HG02970 (cell line): ENCODE results near the gene PLCH1.

Experiments used
- ATAC-seq: cut with Tn5 transposase; IDR thresholded peaks from one replicate; pipeline ENCODE4 v1.9.1; 2021; ENCODE audit warnings: mild to moderate bottlenecking, moderate library complexity, moderate number of reproducible peaks; ENCODE audit not compliant: unreplicated experiment, low FRiP score

The PLCH1 gene

DNA sequence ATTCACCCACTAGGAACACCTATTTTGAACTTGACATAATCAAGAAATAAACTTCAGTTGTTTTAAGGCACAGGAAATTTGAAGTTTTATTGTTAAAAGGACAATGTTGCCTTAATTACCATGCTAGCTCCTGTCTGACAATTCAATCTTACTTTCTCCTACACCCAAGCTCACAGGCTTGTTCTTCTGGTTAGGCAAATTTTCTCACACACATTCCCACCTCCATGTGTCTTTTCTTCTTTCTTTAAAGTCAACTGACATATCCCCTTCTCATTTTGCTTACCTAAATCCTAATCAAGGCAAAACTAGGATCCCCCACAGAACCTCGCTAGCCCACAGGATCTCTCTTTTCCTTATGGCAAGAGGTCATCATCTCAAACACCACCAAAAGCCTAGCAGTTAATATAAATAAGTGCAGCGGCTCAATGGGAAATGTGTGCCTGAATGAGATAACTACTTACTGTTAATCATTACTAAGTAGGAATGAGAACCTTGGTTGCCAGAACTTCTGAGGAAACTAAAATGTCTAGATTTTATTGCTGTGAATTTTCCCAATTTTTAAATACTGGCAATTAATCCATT is 189.3 kb downstream of the PLCH1 start:
- no peak for ATAC-seq

DNA sequence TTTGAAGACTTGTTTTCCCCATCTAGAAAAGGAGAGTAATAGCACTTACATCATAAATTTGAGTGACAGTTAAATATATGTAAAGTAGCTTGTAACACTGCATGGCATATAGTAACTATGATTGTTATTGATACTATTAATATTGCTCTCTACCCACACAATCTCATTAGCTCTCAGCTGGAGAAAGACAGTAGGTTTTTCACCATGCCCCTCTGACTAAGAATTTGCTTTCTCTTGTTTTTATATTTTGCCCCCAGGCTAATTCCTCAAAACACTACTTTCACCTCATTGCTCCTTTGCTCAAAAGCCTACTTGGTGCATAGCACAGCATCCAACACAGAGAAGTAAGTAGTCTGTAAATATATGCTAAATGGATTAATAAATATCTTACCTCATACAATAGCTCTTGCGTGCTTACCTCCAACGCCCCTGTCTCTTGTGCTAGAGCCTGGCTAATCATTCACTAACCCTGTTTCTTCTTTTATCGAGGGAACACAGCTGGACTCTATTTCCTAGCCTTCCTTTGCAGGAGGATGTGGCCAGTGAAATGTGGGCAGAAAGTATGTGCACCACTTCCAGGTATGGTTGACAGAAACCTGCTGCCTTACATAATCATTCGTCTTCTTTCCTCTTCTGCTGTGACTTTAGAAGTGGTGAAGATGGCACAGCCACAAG is 190.0 kb downstream of the PLCH1 start:
- peak; percentile 75 for ATAC-seq

DNA sequence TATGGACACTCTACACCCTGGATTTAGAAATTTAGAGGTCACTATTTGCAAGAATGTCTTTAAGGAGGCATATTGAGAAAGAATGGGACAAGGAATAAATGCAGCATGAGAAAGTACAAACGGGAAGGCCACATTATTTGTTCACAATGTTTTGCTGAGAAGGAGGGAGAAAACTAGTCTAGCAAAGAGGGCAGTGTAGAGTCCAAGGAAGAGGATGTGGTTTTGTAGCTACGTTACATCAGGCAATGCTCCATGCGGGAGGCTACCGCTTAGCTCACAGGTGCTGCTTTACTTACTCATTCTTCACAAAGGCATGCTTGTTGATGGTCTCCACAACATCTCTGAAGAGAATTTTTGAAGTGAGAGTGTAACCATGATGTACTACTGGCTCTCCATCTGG is 191.1 kb downstream of the PLCH1 start:
- ATAC-seq = no peak

DNA sequence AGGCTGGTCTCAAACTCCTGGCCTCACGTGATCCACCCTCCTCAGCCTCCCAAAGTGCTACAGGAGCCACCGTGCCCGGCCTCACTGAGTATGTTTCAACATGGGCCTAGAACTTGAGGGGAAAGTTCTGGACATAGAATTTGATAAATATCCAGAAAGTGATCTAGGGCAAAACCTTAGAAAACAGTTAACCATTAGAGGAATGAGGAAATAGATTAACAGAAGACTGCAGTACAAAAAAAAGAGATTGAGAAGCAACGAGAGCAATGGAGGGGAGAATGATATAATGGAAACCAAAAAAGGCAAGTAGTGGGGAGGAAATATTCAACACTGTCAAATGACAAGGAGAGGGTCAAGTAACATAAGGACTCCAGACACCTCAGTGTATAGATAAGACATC is 191.5 kb downstream of the PLCH1 start:
- no peak for ATAC-seq

DNA sequence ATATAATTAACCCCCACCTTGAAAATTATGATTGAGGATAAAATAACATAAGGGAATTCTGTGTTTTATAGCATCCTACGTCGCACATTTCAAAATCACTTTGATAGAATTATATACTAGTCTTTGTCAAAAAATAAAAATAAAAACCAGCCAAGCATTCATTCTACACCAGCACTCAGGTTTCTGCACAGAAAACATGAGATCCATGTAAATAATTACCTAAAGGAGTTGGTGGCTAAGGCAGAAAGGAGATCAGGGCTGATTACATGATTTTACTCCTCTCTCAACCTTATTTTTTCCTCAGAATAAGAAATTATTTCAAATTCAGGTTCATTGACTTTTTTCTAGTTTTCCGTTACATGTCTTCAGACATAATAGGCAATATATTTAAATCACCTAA is 194.5 kb downstream of the PLCH1 start:
- ATAC-seq = no peak

DNA sequence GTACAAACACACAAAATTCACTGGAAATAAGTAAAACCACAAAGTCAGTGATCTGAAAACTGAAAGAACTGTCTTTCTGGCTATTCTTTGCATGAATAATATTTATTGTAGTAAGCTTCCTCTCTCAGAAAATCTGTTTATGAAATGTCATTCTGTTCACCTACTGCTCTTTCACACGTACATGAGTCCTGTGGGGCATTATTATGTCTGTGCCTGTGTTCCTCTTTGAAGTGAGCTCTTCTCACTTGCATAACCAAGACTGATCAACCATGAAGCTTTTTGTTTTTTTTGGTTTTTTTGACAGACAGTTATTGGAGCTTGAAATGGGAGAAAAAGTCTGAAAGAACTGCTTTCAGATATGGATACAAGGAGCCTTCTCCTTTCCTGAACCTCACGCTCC is 195.8 kb downstream of the PLCH1 start:
- peak; percentile 86 for ATAC-seq

DNA sequence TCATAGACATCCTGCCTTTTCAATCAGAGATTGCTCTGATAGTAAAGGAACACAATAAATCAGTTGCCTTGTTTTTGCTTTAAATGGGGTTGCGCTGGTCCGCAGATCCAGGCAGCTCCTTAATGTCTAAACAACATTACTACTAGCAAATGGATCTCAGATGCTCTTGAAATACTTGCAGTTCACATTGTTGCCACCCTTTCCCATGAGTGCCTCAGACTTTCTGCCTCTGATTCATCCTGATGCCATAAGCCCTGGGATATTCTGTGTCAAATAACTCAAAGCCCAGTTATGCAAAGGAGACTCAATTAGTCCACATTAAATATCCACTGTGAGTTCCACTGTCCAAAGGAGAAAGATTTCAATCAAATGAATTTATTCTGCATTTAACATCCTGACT is 196.7 kb downstream of the PLCH1 start:
- ATAC-seq = no peak

DNA sequence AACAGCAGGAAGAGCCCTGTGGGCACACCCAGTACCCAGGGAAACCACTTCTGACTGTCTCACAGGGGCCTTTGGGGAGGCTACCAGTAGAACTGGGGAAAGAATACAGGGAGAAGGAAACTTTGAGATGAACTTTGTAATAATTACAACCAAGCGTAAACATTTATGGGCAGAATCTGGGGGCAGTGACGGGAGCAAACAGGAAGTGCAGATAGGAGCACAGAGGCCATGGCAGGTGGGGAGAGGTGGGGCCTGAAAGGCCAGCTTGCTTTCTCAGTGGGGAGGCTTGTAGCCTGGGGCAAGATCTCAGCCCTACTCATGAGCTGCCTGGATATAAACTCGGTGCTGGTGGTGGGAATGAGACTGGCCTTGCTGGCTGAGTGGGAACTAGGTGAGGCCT is 209.8 kb downstream of the PLCH1 start:
- ATAC-seq = no peak

DNA sequence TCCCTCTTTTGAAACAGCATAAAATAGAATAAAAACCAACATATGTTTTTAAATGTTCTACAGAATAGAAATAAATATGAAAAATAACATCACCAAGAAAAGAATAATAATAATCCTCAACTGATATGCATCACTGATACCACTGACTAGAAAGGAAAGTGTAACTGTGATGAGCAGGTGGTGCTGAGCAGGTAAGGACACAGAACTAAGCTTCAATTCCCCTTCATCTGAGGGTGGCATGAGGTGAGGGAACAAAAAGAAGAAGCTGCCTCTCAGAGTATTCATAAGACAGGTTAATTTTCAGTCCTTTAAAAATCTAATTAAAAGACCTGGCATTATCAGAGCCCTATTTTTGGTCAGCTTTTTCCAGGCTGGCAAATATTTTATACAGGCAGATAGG is 216.3 kb downstream of the PLCH1 start:
- ATAC-seq = no peak

DNA sequence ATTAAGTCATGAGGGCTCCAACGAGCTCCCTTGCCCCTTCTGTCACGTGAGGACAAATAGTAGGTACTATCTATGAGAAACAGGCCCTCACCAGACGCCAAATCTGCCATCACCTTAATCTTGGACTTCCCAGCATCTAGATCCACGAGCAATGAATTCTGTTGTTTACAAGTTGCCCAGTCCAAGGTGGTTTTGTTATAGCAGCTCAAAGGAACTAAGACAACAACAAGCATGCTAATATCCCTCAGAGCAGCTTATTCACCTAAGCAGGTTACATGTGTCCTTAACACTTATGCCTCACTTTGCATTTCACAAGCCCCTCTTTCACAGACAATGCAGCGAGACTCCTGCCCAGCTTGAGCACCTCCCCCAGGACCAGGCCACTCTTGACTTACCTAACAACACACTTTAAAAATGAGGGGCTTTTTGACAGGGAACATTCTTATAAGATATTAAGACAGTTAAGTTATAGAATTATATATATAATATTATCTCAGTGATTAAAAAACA is 219.5 kb downstream of the PLCH1 start:
- no peak for ATAC-seq

DNA sequence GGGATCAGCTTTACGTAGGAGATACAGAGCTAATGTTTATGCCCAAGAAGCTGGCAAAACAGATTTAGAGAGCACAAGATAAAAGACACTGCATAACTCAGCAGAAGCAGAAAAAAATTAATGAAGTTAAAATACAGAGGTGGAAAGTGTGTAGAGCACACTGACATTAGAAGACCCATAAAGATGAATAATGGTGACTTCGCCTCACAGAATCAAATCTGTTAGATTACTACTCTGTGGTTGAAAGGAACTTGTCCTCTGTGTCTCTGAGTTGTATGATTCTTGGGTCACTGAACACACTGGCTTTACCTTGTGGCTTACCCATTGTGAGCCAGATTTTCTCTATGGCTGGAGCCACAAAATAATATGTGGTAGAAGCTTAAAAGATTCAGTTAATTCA is 224.4 kb downstream of the PLCH1 start:
- no peak for ATAC-seq

DNA sequence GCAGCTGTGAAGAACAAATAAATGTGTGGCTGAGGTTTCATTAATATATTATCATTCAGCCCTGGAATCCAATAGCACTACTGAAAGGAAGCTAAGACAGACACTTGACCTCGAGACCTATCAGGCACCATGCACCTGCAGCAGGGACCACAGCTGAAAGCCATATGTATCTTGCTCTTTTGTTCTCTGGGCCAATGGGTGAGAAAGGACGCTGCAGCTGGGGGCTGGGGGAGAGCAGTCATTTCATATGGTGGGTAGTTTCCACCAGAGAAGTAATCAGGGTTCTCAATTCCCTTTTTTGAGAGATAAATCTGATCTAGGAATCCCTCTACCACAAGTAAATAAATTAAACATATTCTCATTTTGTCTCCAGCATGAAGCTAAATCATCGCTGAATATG is 225.8 kb downstream of the PLCH1 start:
- ATAC-seq = no peak

DNA sequence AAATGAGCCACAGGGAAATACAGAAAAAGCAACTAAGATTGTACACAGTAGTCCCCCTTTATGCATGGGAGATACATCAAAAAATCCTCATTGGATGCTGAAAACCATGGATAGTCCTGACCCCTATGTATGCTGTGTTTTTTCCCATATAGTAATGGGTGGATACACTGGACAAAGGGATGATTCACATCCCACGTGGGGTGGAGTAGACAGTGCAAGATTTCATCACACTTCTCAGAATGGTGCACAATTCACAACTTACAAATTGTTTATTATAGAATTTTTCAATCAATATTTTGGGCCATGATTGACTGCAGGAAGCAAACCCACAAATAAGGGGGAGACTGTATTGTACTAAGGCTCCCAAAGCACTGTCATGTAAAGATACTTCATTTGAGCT is 227.0 kb downstream of the PLCH1 start:
- ATAC-seq = no peak

DNA sequence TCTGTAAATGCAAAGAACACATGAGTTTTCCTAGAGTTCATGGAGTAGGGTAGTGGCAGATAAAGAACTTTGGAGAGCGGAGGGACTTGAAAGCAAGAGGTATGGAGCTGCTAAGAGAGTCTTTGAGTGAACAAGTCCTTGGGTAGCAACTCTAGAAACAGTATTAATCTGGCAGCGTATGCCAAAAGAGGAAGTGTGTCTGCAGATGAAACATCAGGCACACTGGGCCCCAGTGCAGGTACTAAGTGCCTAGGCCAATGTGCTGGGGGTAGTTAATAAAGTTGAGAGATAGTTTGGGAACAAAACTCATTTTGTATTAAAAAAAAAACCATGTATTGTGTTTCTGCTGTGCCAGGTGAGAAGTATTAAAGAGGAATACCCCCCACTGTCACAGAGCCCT is 228.4 kb downstream of the PLCH1 start:
- ATAC-seq = no peak

DNA sequence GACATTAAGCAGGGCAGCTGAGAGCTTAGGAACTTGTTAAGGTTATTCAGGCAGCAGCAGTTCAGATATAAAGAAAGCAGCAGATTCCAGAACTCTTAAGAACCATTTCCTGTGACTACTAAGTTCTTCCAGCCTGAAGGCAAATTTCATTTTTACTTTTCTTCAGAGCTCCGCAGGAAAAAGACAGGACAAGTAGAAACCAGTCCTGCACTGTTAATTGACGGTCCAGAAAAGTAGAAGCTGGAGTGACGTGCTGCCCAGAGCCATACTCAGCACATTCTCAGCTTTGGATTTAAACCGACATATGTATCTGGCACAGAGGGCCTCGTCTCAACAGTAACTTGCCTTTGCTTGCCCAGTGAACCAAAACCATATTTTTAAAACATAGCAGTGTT is 232.0 kb downstream of the PLCH1 start:
- ATAC-seq = no peak

DNA sequence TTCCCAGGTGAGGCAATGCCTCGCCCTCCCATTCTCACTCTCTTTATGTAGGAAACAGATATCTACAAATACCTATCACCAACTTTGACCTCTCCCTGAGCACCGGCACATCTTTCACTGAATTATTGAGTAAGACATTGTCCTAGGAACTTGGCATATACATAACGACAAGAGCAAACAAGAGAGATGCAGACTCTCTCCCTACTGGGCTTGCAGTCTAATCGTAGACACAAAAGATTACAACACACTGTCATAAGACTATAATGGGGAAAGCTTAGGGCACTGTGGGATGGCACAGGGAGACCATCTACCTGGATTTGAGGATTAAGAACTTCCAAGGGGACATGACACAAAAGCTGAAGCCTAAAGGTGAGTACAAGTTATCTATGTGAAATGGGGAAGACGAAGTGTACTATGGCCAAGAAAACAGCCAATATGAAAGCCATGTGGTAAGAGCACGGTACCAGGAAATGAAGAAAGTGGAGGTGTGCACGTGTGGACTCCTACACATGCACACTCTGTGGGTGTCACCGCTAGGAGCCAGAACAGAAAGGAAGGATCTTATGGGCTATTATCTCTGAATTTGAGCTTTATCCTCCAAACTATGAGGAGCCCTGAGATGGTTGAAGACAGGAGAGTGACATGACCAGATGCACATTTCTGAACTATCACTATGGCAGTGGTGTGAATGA is 232.6 kb downstream of the PLCH1 start:
- ATAC-seq = no peak

DNA sequence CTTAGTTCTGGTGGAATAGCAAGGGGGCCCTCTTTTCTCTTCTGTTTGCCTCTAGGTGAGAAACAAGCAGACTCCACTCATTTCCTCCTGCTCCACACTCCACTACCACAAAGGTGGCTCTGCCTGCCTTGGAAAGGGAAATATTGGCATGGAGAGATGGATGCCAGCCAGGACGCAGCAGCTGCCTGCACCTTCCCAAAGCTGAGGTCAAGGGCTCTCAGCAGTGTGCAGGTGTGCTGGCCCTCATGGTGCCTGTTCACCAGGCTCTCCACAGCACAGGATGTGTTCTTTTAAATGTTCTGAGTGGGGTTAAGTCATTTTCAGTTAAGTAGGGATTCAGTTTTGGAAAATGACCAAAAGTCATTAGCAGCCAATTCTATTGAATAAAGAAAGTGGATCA is 240.2 kb downstream of the PLCH1 start:
- no peak for ATAC-seq

DNA sequence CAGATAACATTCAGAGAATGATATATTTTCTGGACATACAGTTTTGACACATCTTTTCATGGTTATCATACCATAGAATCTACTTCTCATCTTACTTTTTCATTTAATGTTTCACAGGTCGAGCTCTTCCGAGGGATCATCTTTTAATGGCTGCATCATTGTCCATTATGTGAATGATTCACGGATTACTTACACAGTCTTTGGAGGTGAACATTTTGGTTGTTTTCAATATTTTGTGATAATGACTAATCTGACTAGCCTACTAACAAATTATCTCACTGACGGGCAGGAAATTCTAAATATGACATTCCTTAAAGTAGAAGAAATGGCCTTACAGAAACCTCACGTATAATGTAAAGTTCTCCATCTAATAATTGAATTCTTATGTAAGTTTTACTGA is 242.2 kb downstream of the PLCH1 start:
- ATAC-seq = no peak

DNA sequence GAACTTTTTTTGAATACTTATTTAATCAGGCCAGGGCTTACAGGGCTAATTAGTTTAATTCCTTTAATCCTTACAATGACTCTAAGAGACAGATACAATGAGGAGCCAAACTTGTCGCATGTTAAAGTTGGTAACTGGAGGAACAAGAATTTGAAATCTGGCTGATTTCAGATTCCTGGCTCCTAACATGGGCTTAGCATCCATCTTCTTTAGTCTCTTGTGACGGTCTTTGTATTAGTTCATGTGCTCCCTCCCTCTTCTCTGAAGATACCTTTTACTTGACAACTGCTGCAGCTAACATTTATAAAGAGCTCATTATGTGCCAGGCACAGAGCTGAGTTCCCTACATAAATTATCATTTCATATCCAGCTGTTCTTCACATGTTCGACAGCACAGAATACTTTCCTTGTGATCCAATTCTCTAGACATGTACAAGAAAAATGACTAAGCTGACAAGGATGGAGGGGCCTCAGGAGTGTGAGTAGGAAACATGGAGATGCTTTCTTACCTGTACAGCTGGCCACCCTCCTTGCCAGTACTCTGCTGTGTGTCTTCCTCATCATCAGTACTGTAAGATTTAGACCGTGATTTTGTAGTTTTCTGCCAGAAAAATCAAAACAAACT is 244.6 kb downstream of the PLCH1 start:
- no peak for ATAC-seq

DNA sequence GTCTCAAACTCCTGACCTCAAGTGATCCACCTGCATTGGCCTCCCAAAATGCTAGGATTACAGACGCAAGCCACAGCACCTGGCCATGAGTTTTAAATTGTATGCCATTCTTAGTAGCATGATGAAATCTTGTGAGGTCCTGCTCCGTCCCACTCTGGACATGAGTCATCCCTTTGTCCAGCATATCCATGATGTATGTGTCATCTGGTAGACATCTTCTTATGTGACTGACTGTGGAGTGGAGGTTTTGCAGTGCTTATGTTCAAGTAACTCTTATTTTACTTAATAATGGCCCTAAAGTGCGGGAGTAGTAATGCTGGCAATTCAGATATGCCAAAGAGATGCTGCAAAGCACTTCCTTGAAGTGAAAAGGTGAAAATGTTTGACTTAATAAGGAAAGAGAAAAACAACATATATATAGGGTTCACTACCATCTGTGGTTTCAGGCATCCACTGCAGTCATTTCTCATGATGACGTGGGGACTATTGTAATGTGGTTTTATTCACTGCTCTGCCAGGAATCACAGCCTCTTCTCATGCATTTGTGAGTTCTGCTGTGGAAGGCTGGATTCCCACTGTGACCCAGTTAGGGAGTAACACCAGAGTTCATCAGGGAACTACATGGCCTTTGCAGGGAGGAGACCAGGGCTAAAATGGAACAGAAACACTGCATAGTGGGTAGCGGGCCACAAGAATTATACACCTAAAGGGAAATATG is 246.8 kb downstream of the PLCH1 start:
- no peak for ATAC-seq

DNA sequence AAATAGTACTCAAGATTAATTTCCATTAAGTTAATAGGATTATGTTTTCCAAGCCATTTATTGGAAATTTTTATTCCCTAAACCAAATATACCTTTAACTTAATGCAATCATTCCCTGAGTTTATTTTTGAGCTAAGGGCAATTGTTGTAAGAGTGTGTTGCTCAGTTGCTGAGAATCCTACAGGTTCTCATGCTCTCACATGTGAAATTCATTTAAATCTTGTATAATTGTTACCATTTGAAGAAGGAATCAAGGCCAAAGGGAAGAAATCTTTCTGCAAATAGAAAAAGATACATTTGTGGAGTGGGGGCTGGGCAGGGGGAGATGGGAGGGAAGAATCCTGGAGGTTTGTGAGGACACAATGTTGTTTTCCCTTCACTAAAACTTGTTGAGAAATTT is 248.7 kb downstream of the PLCH1 start:
- ATAC-seq = no peak
